Measurements from ENCODE around the gene IKZF1.

The IKZF1 gene

GRCh38 chr7:50362142-50362541, 57.6 kb downstream of the IKZF1 start:
- Histone ChIP-seq H3K36me3 (ENCODE audit: control insufficient read depth, insufficient read depth, low read length) (peaks cover 31% of the 10 kb centered on the region), H3K4me1 (ENCODE audit: control insufficient read depth, insufficient read depth, low read length, poor library complexity, severe bottlenecking) (peaks cover 87% of the 10 kb centered on the region), H3K27me3 (replicated peaks; ENCODE audit: control insufficient read depth, insufficient read depth, low read length, poor library complexity, severe bottlenecking) (no peaks in the 10 kb centered on the region), H3K4me3 (ENCODE audit: insufficient read depth, low read depth, low read length, poor library complexity, severe bottlenecking) (no peak overlapping the region), H3K27ac (ENCODE audit: insufficient read depth, low read length, poor library complexity, severe bottlenecking) (peak overlapping the region; percentile 94), H3K9me3 (ENCODE audit: control insufficient read depth, low read length) (no peaks in the 10 kb centered on the region)
- no peak for DNase-seq

- Histone ChIP-seq H3K36me3 (ENCODE audit: control insufficient read depth, insufficient read depth, low read length) (peaks cover 37% of the 10 kb centered on the region), H3K4me3 (ENCODE audit: insufficient read depth, low read depth, low read length, poor library complexity, severe bottlenecking) (no peak overlapping the region), H3K27ac (ENCODE audit: insufficient read depth, low read length, poor library complexity, severe bottlenecking) (peak overlapping the region; percentile 94), H3K4me1 (ENCODE audit: control insufficient read depth, insufficient read depth, low read length, poor library complexity, severe bottlenecking) (peaks cover 87% of the 10 kb centered on the region), H3K27me3 (replicated peaks; ENCODE audit: control insufficient read depth, insufficient read depth, low read length, poor library complexity, severe bottlenecking) (no peaks in the 10 kb centered on the region), H3K9me3 (ENCODE audit: control insufficient read depth, low read length) (no peaks in the 10 kb centered on the region)
- DNase-seq: peak; percentile 48 to 60 (median 50)
Observed at GRCh38 chr7:50362712-50363282, 58.3 kb downstream of the IKZF1 start.

- Histone ChIP-seq H3K9me3 (ENCODE audit: control insufficient read depth, low read length) (no peaks in the 10 kb centered on the region), H3K27me3 (replicated peaks; ENCODE audit: control insufficient read depth, insufficient read depth, low read length, poor library complexity, severe bottlenecking) (no peaks in the 10 kb centered on the region), H3K4me3 (ENCODE audit: insufficient read depth, low read depth, low read length, poor library complexity, severe bottlenecking) (peak overlapping the region; percentile 13), H3K36me3 (ENCODE audit: control insufficient read depth, insufficient read depth, low read length) (peaks cover 43% of the 10 kb centered on the region), H3K27ac (ENCODE audit: insufficient read depth, low read length, poor library complexity, severe bottlenecking) (peak overlapping the region; percentile 94), H3K4me1 (ENCODE audit: control insufficient read depth, insufficient read depth, low read length, poor library complexity, severe bottlenecking) (peaks cover 86% of the 10 kb centered on the region)
- peak in 2 of 3 donors; percentile 39 to 41 for DNase-seq
Observed at GRCh38 chr7:50363327-50364060, 59.0 kb downstream of the IKZF1 start.

- peaks cover 85% of the 10 kb centered on the region for H3K4me1 ChIP-seq (ENCODE audit: control insufficient read depth, insufficient read depth, low read length, poor library complexity, severe bottlenecking)
- no peaks in the 10 kb centered on the region for H3K9me3 ChIP-seq (ENCODE audit: control insufficient read depth, low read length)
- no peaks in the 10 kb centered on the region for H3K27me3 ChIP-seq (replicated peaks; ENCODE audit: control insufficient read depth, insufficient read depth, low read length, poor library complexity, severe bottlenecking)
- H3K36me3 ChIP-seq (ENCODE audit: control insufficient read depth, insufficient read depth, low read length): peaks cover 43% of the 10 kb centered on the region
- H3K27ac ChIP-seq (ENCODE audit: insufficient read depth, low read length, poor library complexity, severe bottlenecking): peak overlapping the region; percentile 94
- H3K4me3 ChIP-seq (ENCODE audit: insufficient read depth, low read depth, low read length, poor library complexity, severe bottlenecking): no peak overlapping the region
- DNase-seq: no peak
Observed at GRCh38 chr7:50364645-50365044, 60.1 kb downstream of the IKZF1 start.

GRCh38 chr7:50366311-50366710, 61.8 kb downstream of the IKZF1 start:
- Histone ChIP-seq H3K36me3 (ENCODE audit: control insufficient read depth, insufficient read depth, low read length) (peaks cover 57% of the 10 kb centered on the region), H3K27ac (ENCODE audit: insufficient read depth, low read length, poor library complexity, severe bottlenecking) (peak overlapping the region; percentile 65), H3K4me1 (ENCODE audit: control insufficient read depth, insufficient read depth, low read length, poor library complexity, severe bottlenecking) (peaks cover 82% of the 10 kb centered on the region), H3K27me3 (replicated peaks; ENCODE audit: control insufficient read depth, insufficient read depth, low read length, poor library complexity, severe bottlenecking) (no peaks in the 10 kb centered on the region), H3K9me3 (ENCODE audit: control insufficient read depth, low read length) (no peaks in the 10 kb centered on the region), H3K4me3 (ENCODE audit: insufficient read depth, low read depth, low read length, poor library complexity, severe bottlenecking) (no peak overlapping the region)
- no peak for DNase-seq

GRCh38 chr7:50367100-50367499, 62.6 kb downstream of the IKZF1 start:
- Histone ChIP-seq H3K27ac (ENCODE audit: insufficient read depth, low read length, poor library complexity, severe bottlenecking) (peak overlapping the region; percentile 65), H3K36me3 (ENCODE audit: control insufficient read depth, insufficient read depth, low read length) (peaks cover 62% of the 10 kb centered on the region), H3K4me1 (ENCODE audit: control insufficient read depth, insufficient read depth, low read length, poor library complexity, severe bottlenecking) (peaks cover 81% of the 10 kb centered on the region)

GRCh38 chr7:50367570-50367969, 63.1 kb downstream of the IKZF1 start:
- no peak overlapping the region for H3K4me3 ChIP-seq (ENCODE audit: insufficient read depth, low read depth, low read length, poor library complexity, severe bottlenecking)
- no peaks in the 10 kb centered on the region for H3K27me3 ChIP-seq (replicated peaks; ENCODE audit: control insufficient read depth, insufficient read depth, low read length, poor library complexity, severe bottlenecking)
- H3K36me3 ChIP-seq (ENCODE audit: control insufficient read depth, insufficient read depth, low read length): peaks cover 59% of the 10 kb centered on the region
- peak overlapping the region; percentile 65 for H3K27ac ChIP-seq (ENCODE audit: insufficient read depth, low read length, poor library complexity, severe bottlenecking)
- peaks cover 81% of the 10 kb centered on the region for H3K4me1 ChIP-seq (ENCODE audit: control insufficient read depth, insufficient read depth, low read length, poor library complexity, severe bottlenecking)
- no peaks in the 10 kb centered on the region for H3K9me3 ChIP-seq (ENCODE audit: control insufficient read depth, low read length)
- DNase-seq: no peak

More at GRCh38 chr7:50367100-50367499, 62.6 kb downstream of the IKZF1 start:
- DNase-seq: no peak
- Histone ChIP-seq H3K27me3 (replicated peaks; ENCODE audit: control insufficient read depth, insufficient read depth, low read length, poor library complexity, severe bottlenecking) (no peaks in the 10 kb centered on the region), H3K4me3 (ENCODE audit: insufficient read depth, low read depth, low read length, poor library complexity, severe bottlenecking) (no peak overlapping the region), H3K9me3 (ENCODE audit: control insufficient read depth, low read length) (no peaks in the 10 kb centered on the region)

GRCh38 chr7:50368366-50368765, 63.9 kb downstream of the IKZF1 start:
- H3K27ac ChIP-seq (ENCODE audit: insufficient read depth, low read length, poor library complexity, severe bottlenecking): peak overlapping the region; percentile 65
- H3K4me3 ChIP-seq (ENCODE audit: insufficient read depth, low read depth, low read length, poor library complexity, severe bottlenecking): peak overlapping the region; percentile 3
- H3K9me3 ChIP-seq (ENCODE audit: control insufficient read depth, low read length): no peaks in the 10 kb centered on the region
- H3K27me3 ChIP-seq (replicated peaks; ENCODE audit: control insufficient read depth, insufficient read depth, low read length, poor library complexity, severe bottlenecking): no peaks in the 10 kb centered on the region
- H3K36me3 ChIP-seq (ENCODE audit: control insufficient read depth, insufficient read depth, low read length): peaks cover 61% of the 10 kb centered on the region
- peaks cover 81% of the 10 kb centered on the region for H3K4me1 ChIP-seq (ENCODE audit: control insufficient read depth, insufficient read depth, low read length, poor library complexity, severe bottlenecking)
- no peak for DNase-seq

GRCh38 chr7:50369143-50370026, 64.9 kb downstream of the IKZF1 start:
- Histone ChIP-seq H3K27me3 (replicated peaks; ENCODE audit: control insufficient read depth, insufficient read depth, low read length, poor library complexity, severe bottlenecking) (no peaks in the 10 kb centered on the region), H3K4me1 (ENCODE audit: control insufficient read depth, insufficient read depth, low read length, poor library complexity, severe bottlenecking) (peaks cover 79% of the 10 kb centered on the region), H3K9me3 (ENCODE audit: control insufficient read depth, low read length) (no peaks in the 10 kb centered on the region), H3K27ac (ENCODE audit: insufficient read depth, low read length, poor library complexity, severe bottlenecking) (peak overlapping the region; percentile 65), H3K36me3 (ENCODE audit: control insufficient read depth, insufficient read depth, low read length) (peaks cover 59% of the 10 kb centered on the region), H3K4me3 (ENCODE audit: insufficient read depth, low read depth, low read length, poor library complexity, severe bottlenecking) (no peak overlapping the region)
- peak in 2 of 3 donors; percentile 32 to 48 for DNase-seq

Data from effector memory CD4-positive, alpha-beta T cell (primary cell).